Esophagus squamous epithelium (tissue), 4 donors: Measurements from ENCODE around the gene TNS1.

Source experiments
- CTCF ChIP-seq, 6 experiments: fragments of 450-650 bp in 4 of 6; fragments of 200-600 bp in 2 of 6; sonication (generic) in 2 of 6; IDR thresholded peaks; one replicate each; pipeline ENCODE4 v1.5.1; 2016 to 2019; ENCODE audit warnings: antibody characterized with exemption in 6 of 6, mild to moderate bottlenecking in 4 of 6, moderate library complexity in 4 of 6
- POLR2A ChIP-seq, 4 donors: fragments of 450-650 bp; IDR thresholded peaks; one replicate each; pipeline ENCODE4 v1.6.1; 2017; ENCODE audit warnings: antibody characterized with exemption in 4 of 4, mild to moderate bottlenecking in 4 of 4, moderate library complexity in 3 of 4

GRCh38 chr2:218047536-218048225 is 44.9 kb upstream of the TNS1 start:
- no peak for TF ChIP-seq POLR2A (IDR thresholded peaks at IDR 0.05)
- TF ChIP-seq CTCF (IDR thresholded peaks at IDR 0.05), result no peak
